HEK293 (cell line): ENCODE data around the gene DDIT3.

ENCODE experiments used
- CTCF ChIA-PET: fragments of 350-600 bp; formaldehyde crosslinking; extraction: SDS; loops from one replicate; lab custom pipeline; 2021; ENCODE audit warnings: antibody characterized with exemption; lab: Yijun Ruan, JAX
- POLR2A ChIA-PET: fragments of 300-600 bp; formaldehyde crosslinking; extraction: SDS; loops from one replicate; lab custom pipeline; 2020; ENCODE audit warnings: antibody characterized with exemption, inconsistent platforms; lab: Yijun Ruan, JAX
- H3K27ac ChIP-seq: fragments of 200-500 bp; sonication (Bioruptor generic); 2 replicates; pipeline ENCODE4 v1.5.1; 2014; ENCODE audit warnings: low read depth, low read length, control low read depth, inconsistent platforms; ENCODE audit errors: extremely low read depth
- H3K36me3 ChIP-seq, 2 experiments: fragments of 200-500 bp in 1 of 2; sonication (Bioruptor generic) in 1 of 2; 1 replicate in 1 of 2; 2 replicates in 1 of 2; pipeline ENCODE4 v1.5.1; 2014 to 2017; ENCODE audit warnings: inconsistent platforms in 2 of 2, low read length in 2 of 2; ENCODE audit not compliant: control insufficient read depth in 2 of 2, insufficient read depth in 1 of 2
- H3K4me1 ChIP-seq: fragments of 200-500 bp; sonication (Bioruptor generic); 2 replicates; pipeline ENCODE4 v1.5.1; 2014; ENCODE audit warnings: mild to moderate bottlenecking, low read length, inconsistent platforms; ENCODE audit not compliant: control insufficient read depth, insufficient read depth
- H3K4me3 ChIP-seq: 2 replicates; pipeline ENCODE4 v1.5.1; 2011; ENCODE audit warnings: low read depth, mild to moderate bottlenecking, control low read depth, low read length, moderate library complexity
- H3K9me3 ChIP-seq: fragments of 200-500 bp; sonication (Bioruptor generic); 2 replicates; pipeline ENCODE4 v1.5.1; 2014; ENCODE audit warnings: low read depth, low read length, inconsistent platforms; ENCODE audit not compliant: control insufficient read depth, insufficient read depth
- ATF2 ChIP-seq: fragments of 450-650 bp; formaldehyde crosslinking; IDR thresholded peaks from 2 replicates; pipeline ENCODE4 v1.5.1; 2016; ENCODE audit warnings: missing biosample characterization, missing genetic modification characterization, low read depth
- GLIS1 ChIP-seq: fragments of 450-650 bp; formaldehyde crosslinking; IDR thresholded peaks from 2 replicates; pipeline ENCODE4 v1.5.1; 2016; ENCODE audit warnings: missing biosample characterization, missing genetic modification characterization
- KLF16 ChIP-seq: fragments of 450-650 bp; formaldehyde crosslinking; IDR thresholded peaks from 2 replicates; pipeline ENCODE4 v1.5.1; 2017; ENCODE audit warnings: missing biosample characterization, missing genetic modification characterization
- PRDM6 ChIP-seq: fragments of 450-650 bp; formaldehyde crosslinking; IDR thresholded peaks from 2 replicates; pipeline ENCODE4 v1.5.1; 2017; ENCODE audit warnings: missing biosample characterization, missing genetic modification characterization
- SP2 ChIP-seq: fragments of 450-650 bp; formaldehyde crosslinking; IDR thresholded peaks from 2 replicates; pipeline ENCODE4 v1.5.1; 2016; ENCODE audit warnings: missing biosample characterization, missing genetic modification characterization
- ZBTB1 ChIP-seq: fragments of 450-650 bp; formaldehyde crosslinking; IDR thresholded peaks from 2 replicates; pipeline ENCODE4 v1.5.1; 2016; ENCODE audit warnings: missing biosample characterization, missing genetic modification characterization
- ZBTB26 ChIP-seq: fragments of 450-650 bp; formaldehyde crosslinking; optimal IDR thresholded peaks from 2 replicates; pipeline ENCODE3; 2016; ENCODE audit warnings: missing biosample characterization, mild to moderate bottlenecking, missing genetic modification characterization
- ZNF169 ChIP-seq: fragments of 450-650 bp; formaldehyde crosslinking; IDR thresholded peaks from 2 replicates; pipeline ENCODE4 v1.5.1; 2016; ENCODE audit warnings: missing biosample characterization, missing genetic modification characterization
- ZNF2 ChIP-seq: fragments of 450-650 bp; formaldehyde crosslinking; IDR thresholded peaks from 2 replicates; pipeline ENCODE4 v1.5.1; 2016; ENCODE audit warnings: missing biosample characterization, missing genetic modification characterization
- ZNF23 ChIP-seq: fragments of 450-650 bp; formaldehyde crosslinking; IDR thresholded peaks from 2 replicates; pipeline ENCODE4 v1.5.1; 2016; ENCODE audit warnings: missing biosample characterization, missing genetic modification characterization, borderline replicate concordance
- ZNF274 ChIP-seq, 2 experiments: fragments of 200-500 bp in 1 of 2; fragments of 450-650 bp in 1 of 2; sonication (Bioruptor generic) in 1 of 2; formaldehyde crosslinking in 1 of 2; IDR thresholded peaks; 2 replicates each; pipeline versions ENCODE4 v1.5.1 to v1.6.1; 2014 to 2016; ENCODE audit warnings: borderline replicate concordance in 1 of 2, inconsistent platforms in 1 of 2, low read length in 1 of 2, missing biosample characterization in 1 of 2, missing genetic modification characterization in 1 of 2
- ZNF426 ChIP-seq: fragments of 450-650 bp; formaldehyde crosslinking; IDR thresholded peaks from 2 replicates; pipeline ENCODE4 v1.5.1; 2017; ENCODE audit warnings: missing biosample characterization, missing genetic modification characterization, mild to moderate bottlenecking, inconsistent platforms, moderate library complexity
- ZNF501 ChIP-seq: fragments of 450-650 bp; formaldehyde crosslinking; IDR thresholded peaks from 2 replicates; pipeline ENCODE4 v1.5.1; 2016; ENCODE audit warnings: missing biosample characterization, missing genetic modification characterization
- ZNF513 ChIP-seq: fragments of 450-650 bp; IDR thresholded peaks from 2 replicates; pipeline ENCODE4 v1.5.1; 2018; ENCODE audit warnings: missing biosample characterization, missing genetic modification characterization
- ZNF677 ChIP-seq: fragments of 450-650 bp; IDR thresholded peaks from 2 replicates; pipeline ENCODE4 v1.5.0; 2018; ENCODE audit warnings: missing biosample characterization, mild to moderate bottlenecking, missing genetic modification characterization, moderate library complexity
- ZNF843 ChIP-seq: fragments of 450-650 bp; formaldehyde crosslinking; IDR thresholded peaks from 2 replicates; pipeline ENCODE4 v1.5.1; 2016; ENCODE audit warnings: missing biosample characterization, missing genetic modification characterization
- ZSCAN23 ChIP-seq: fragments of 450-650 bp; formaldehyde crosslinking; IDR thresholded peaks from 2 replicates; pipeline ENCODE4 v1.5.1; 2016; ENCODE audit warnings: missing biosample characterization, missing genetic modification characterization

The DDIT3 gene

DNA sequence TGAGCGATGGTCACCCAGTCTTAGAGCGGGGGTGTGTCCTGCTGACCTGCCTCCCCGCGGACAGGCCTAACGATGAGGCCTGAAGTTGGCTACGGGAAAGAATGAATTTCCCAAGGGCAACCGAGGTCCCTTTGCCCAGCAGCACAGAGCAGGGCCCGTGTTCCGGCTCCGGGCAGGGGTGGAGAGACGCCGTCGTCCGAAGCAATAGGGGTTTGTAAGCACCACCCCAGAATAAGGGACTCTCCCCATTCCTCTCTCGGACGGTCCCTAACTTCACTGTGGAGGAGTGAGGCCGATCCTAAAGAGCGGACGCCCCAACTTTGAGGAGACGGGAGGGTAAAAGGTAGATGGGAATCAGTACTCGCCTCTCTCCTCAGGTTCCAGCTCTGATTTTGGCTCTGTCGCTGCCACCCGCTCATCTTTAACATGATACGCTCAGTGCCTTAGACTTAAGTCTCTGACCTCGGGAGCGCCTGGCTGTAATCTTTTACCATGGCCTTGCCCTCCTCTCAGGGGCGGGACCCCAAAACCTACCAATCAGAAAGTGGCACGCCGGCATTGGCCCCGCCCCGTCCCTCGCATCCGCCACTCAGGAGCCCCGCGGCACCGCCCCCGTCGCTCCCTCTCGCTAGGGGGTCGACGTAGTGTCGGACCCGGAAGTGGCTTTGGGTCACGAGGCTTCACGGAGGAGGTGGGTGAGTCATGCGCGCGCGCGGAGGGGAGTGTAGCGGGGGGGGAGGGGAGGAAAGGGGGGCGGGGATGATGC, at the start of gene DDIT3 (continued):
- peak; percentile 63; the same call in 1 of the 2 replicates for TF ChIP-seq ZNF513 (tag by site-specific recombination)
- 0 out of 2 replicates have a peak, but pooled peaks have one; percentile 39 for TF ChIP-seq ZNF843 (tag by site-specific recombination)
- TF ChIP-seq ZNF274 (IDR thresholded peaks at IDR 0.05; ENCODE audit: low read length): no peak
- TF ChIP-seq ZNF274 (tag by site-specific recombination; IDR thresholded peaks at IDR 0.05; ENCODE audit: borderline replicate concordance): no peak
- TF ChIP-seq ZSCAN23 (tag by site-specific recombination): peak; percentile 61; the same call in 1 of the 2 replicates
- peak; percentile 98 for TF ChIP-seq GLIS1 (tag by site-specific recombination)
- TF ChIP-seq KLF16: peak; percentile 91
- TF ChIP-seq ATF2 (tag by site-specific recombination): 0 out of 2 replicates have a peak, but pooled peaks have one; percentile 27
- TF ChIP-seq ZNF501 (tag by site-specific recombination): peak; percentile 83
- 0 out of 2 replicates have a peak, but pooled peaks have one; percentile 26 for TF ChIP-seq ZNF169 (tag by site-specific recombination)
- peak; percentile 66 for TF ChIP-seq ZBTB26 (tag by site-specific recombination)
- TF ChIP-seq ZNF23: no peak

- POLR2A ChIA-PET: interaction anchor here (0.6 kb wide), 1 partner anchor 33 kb away, joined by 3 read pairs; no protein-coding TSS in a partner anchor
- CTCF ChIA-PET: interaction anchor here (1.4 kb wide), 1 partner anchor 13 kb away, joined by 6 read pairs; no protein-coding TSS in a partner anchor
- Histone ChIP-seq H3K4me1 (no peaks in the 10 kb centered on the region), H3K27ac (no peak overlapping the region)
- TF ChIP-seq ZNF426 (tag by site-specific recombination) (no peak), ZSCAN23 (tag by site-specific recombination) (no peak), ZNF677 (tag by site-specific recombination) (no peak), SP2 (tag by site-specific recombination) (no peak), ZNF2 (no peak), PRDM6 (tag by site-specific recombination) (no peak), ZBTB1 (tag by site-specific recombination) (no peak)
- TF ChIP-seq, all 188 proteins: peak for 0
- Histone ChIP-seq H3K9me3 (no peaks in the 10 kb centered on the region), H3K36me3 (peaks cover 10 to 36% of the 10 kb centered on the region in 2 experiments), H3K4me3 (no peak overlapping the region)
Observed at GRCh38 chr12:57569858-57570257, 49.5 kb upstream of the DDIT3 start.
